Central memory CD4-positive, alpha-beta T cell (primary cell): ENCODE data around the gene LRRK2.
"Not testable (repeated sequence)": the region's sequence is repeated elsewhere in the genome, so short reads cannot be mapped to it uniquely, and the experiment has no call there.

Experiments
- DNase-seq: peaks from one replicate; pipeline ENCODE4 v3.0.0; 2022

The LRRK2 gene

GRCh38 chr12:40250652-40251051, 25.9 kb downstream of the LRRK2 start:
- not testable (repeated sequence) for DNase-seq

GRCh38 chr12:40253936-40254335, 29.1 kb downstream of the LRRK2 start:
- DNase-seq = no peak

- no peak for DNase-seq
Observed at GRCh38 chr12:40254455-40255085, 29.8 kb downstream of the LRRK2 start.

- no peak for DNase-seq
Observed at GRCh38 chr12:40258371-40258770, 33.6 kb downstream of the LRRK2 start.

- DNase-seq = no peak
Observed at GRCh38 chr12:40261937-40262336, 37.1 kb downstream of the LRRK2 start.

GRCh38 chr12:40262657-40263056, 37.9 kb downstream of the LRRK2 start:
- DNase-seq = no peak

GRCh38 chr12:40263616-40264409, 39.0 kb downstream of the LRRK2 start:
- no peak for DNase-seq

- no peak for DNase-seq
Observed at GRCh38 chr12:40271981-40272664, 47.3 kb downstream of the LRRK2 start.

GRCh38 chr12:40281791-40282364, 57.1 kb downstream of the LRRK2 start:
- no peak for DNase-seq

GRCh38 chr12:40286583-40286982, 61.8 kb downstream of the LRRK2 start:
- no peak for DNase-seq

- no peak for DNase-seq
Observed at GRCh38 chr12:40287369-40287975, 62.7 kb downstream of the LRRK2 start.

- DNase-seq = no peak
Observed at GRCh38 chr12:40292788-40293429, 68.1 kb downstream of the LRRK2 start.

GRCh38 chr12:40298341-40298740, 73.5 kb downstream of the LRRK2 start:
- DNase-seq = no peak

GRCh38 chr12:40300490-40300889, 75.7 kb downstream of the LRRK2 start:
- DNase-seq = no peak

GRCh38 chr12:40309001-40309400, 84.2 kb downstream of the LRRK2 start:
- no peak for DNase-seq

- no peak for DNase-seq
Observed at GRCh38 chr12:40310211-40310610, 85.4 kb downstream of the LRRK2 start.

- DNase-seq = no peak
Observed at GRCh38 chr12:40312196-40312595, 87.4 kb downstream of the LRRK2 start.

- no peak for DNase-seq
Observed at GRCh38 chr12:40312982-40313576, 88.3 kb downstream of the LRRK2 start.

- no peak for DNase-seq
Observed at GRCh38 chr12:40313928-40314327, 89.1 kb downstream of the LRRK2 start.

GRCh38 chr12:40314927-40315326, 90.1 kb downstream of the LRRK2 start:
- no peak for DNase-seq

GRCh38 chr12:40315375-40315774, 90.6 kb downstream of the LRRK2 start:
- no peak for DNase-seq

GRCh38 chr12:40324261-40324660, 99.5 kb downstream of the LRRK2 start:
- DNase-seq = no peak
